ENCODE results near the gene EFL1. TPM values are rescaled to one million over a fixed set of nuclear protein-coding genes. Genes with fewer than 3 reads are reported as not detected.

EFL1 gene
- total RNA-seq, 2 experiments from 2014 or later: 7.1 to 7.8 TPM

DNA sequence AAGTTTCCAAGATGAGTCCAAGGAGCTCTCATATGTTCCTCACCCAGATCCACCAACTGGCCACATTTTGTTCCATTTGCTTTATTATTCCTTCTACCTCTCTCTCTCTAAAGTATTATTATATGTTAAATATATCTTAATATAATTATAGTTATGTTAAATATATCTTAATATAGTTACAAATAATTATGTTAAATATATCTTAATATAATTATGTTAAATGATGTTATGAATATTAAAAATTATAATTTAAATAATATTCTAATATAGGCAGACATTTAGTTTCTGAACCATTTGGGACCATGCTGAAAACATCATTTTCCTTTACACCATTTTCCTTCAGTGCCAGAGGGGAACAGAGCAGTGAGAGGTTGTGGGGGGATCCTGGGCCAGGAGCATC, 166.7 kb downstream of the EFL1 start:
- H3K36me3 ChIP-seq (ENCODE audit: insufficient read depth, low read length): no peaks in the 10 kb centered on the region
- Mint-ChIP-seq H3K27me3 (peaks cover 3% of the 10 kb centered on the region), H3K4me3 (no peak overlapping the region), H3K27ac (no peak overlapping the region), H3K9me3 (no peaks in the 10 kb centered on the region), H3K4me1 (ENCODE audit: low read depth) (no peaks in the 10 kb centered on the region), H3K36me3 (ENCODE audit: low read depth) (no peaks in the 10 kb centered on the region)
- H3K4me1 ChIP-seq (ENCODE audit: insufficient read depth, low read length): no peaks in the 10 kb centered on the region
- CTCF ChIA-PET: no interaction called here
- ATAC-seq (ENCODE audit: poor library complexity): no peak
- no peaks in the 10 kb centered on the region for H3K9me3 ChIP-seq (ENCODE audit: control insufficient read depth in 1 of 2, insufficient read depth in 1 of 2, low read length in 2 of 2)
- TF ChIP-seq, protein P1, sequence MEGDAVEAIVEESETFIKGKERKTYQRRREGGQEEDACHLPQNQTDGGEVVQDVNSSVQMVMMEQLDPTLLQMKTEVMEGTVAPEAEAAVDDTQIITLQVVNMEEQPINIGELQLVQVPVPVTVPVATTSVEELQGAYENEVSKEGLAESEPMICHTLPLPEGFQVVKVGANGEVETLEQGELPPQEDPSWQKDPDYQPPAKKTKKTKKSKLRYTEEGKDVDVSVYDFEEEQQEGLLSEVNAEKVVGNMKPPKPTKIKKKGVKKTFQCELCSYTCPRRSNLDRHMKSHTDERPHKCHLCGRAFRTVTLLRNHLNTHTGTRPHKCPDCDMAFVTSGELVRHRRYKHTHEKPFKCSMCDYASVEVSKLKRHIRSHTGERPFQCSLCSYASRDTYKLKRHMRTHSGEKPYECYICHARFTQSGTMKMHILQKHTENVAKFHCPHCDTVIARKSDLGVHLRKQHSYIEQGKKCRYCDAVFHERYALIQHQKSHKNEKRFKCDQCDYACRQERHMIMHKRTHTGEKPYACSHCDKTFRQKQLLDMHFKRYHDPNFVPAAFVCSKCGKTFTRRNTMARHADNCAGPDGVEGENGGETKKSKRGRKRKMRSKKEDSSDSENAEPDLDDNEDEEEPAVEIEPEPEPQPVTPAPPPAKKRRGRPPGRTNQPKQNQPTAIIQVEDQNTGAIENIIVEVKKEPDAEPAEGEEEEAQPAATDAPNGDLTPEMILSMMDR (IDR thresholded peaks at IDR 0.05): no peak
- DNase-seq: no peak
- no peak overlapping the region for H3K27ac ChIP-seq (ENCODE audit: low read depth in 1 of 2, low read length in 2 of 2)
- H3K27me3 ChIP-seq (ENCODE audit: control insufficient read depth in 1 of 2, insufficient read depth in 2 of 2, low read length in 2 of 2): no peaks in the 10 kb centered on the region
- intact Hi-C loops (cut with DNase I, micrococcal nuclease): no loop called here
- POLR2A ChIA-PET: no interaction called here
- H3K4me3 ChIP-seq (ENCODE audit: low read length): no peak overlapping the region

DNA sequence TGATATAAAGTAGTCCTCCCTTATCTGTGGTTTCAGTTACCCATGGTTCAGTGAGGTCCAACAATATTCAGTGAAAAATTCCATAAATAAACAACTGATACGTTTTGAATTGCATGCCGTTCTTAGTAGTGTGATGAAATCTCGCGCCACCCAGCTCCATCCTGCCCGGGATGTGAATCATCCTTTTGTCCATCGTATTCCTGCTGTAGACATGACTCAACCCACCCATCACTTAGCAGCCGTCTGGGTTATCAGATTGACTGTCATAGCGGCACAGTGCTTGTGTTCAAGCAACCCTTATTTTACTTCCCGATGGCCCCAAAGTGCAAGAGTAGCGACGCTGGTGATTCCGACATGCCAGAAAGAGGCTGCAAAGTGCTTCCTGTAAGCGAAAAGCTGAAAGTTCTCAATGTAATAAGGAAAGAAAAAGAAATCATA, 168.7 kb downstream of the EFL1 start:
- Histone ChIP-seq H3K27ac (ENCODE audit: low read depth in 1 of 2, low read length in 2 of 2) (no peak overlapping the region), H3K4me3 (ENCODE audit: low read length) (no peak overlapping the region), H3K27me3 (ENCODE audit: control insufficient read depth in 1 of 2, insufficient read depth in 2 of 2, low read length in 2 of 2) (no peaks in the 10 kb centered on the region), H3K36me3 (ENCODE audit: insufficient read depth, low read length) (no peaks in the 10 kb centered on the region), H3K9me3 (ENCODE audit: control insufficient read depth in 1 of 2, insufficient read depth in 1 of 2, low read length in 2 of 2) (no peaks in the 10 kb centered on the region), H3K4me1 (ENCODE audit: insufficient read depth, low read length) (no peaks in the 10 kb centered on the region)
- H3K4me1 Mint-ChIP-seq (ENCODE audit: low read depth): no peaks in the 10 kb centered on the region
- ChIA-PET CTCF (no interaction called here), POLR2A (no interaction called here)
- intact Hi-C loops (cut with DNase I, micrococcal nuclease): no loop called here
- no peaks in the 10 kb centered on the region for H3K9me3 Mint-ChIP-seq
- no peaks in the 10 kb centered on the region for H3K27me3 Mint-ChIP-seq
- H3K27ac Mint-ChIP-seq: no peak overlapping the region
- no peak overlapping the region for H3K4me3 Mint-ChIP-seq
- ATAC-seq (ENCODE audit: poor library complexity) (no peak), DNase-seq (no peak)
- TF ChIP-seq, protein P1 (IDR thresholded peaks at IDR 0.05): no peak
- no peaks in the 10 kb centered on the region for H3K36me3 Mint-ChIP-seq (ENCODE audit: low read depth)

DNA sequence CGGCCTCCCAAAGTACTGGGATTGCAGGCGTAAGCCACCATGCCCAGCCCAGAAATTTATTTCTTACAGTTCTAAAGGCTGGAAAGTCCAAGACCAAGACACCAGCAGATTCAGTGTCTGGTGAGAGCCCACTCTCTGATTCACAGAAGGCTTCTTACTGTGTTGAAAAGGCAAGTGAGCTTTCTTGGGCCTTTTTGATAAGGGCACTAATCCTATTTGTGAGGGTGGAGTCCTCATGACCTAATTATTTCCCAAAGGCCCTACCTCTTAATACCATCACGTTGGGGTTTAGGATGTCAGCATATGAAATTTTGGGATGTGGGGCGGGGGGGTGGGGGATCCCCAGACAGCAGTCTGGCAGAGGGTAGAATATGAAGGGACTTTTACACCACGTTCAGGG, 169.2 kb downstream of the EFL1 start:
- ATAC-seq (ENCODE audit: poor library complexity): no peak
- H3K36me3 ChIP-seq (ENCODE audit: insufficient read depth, low read length): no peaks in the 10 kb centered on the region
- Mint-ChIP-seq H3K9me3 (no peaks in the 10 kb centered on the region), H3K36me3 (ENCODE audit: low read depth) (no peaks in the 10 kb centered on the region), H3K27me3 (no peaks in the 10 kb centered on the region), H3K27ac (no peak overlapping the region), H3K4me3 (no peak overlapping the region), H3K4me1 (ENCODE audit: low read depth) (no peaks in the 10 kb centered on the region)
- TF ChIP-seq, protein P1 (IDR thresholded peaks at IDR 0.05): no peak
- CTCF ChIA-PET: no interaction called here
- no peak overlapping the region for H3K4me3 ChIP-seq (ENCODE audit: low read length)
- intact Hi-C loops (cut with DNase I, micrococcal nuclease): no loop called here
- POLR2A ChIA-PET: no interaction called here
- no peaks in the 10 kb centered on the region for H3K4me1 ChIP-seq (ENCODE audit: insufficient read depth, low read length)
- no peak for DNase-seq
- H3K27ac ChIP-seq (ENCODE audit: low read depth in 1 of 2, low read length in 2 of 2): no peak overlapping the region
- H3K9me3 ChIP-seq (ENCODE audit: control insufficient read depth in 1 of 2, insufficient read depth in 1 of 2, low read length in 2 of 2): no peaks in the 10 kb centered on the region
- no peaks in the 10 kb centered on the region for H3K27me3 ChIP-seq (ENCODE audit: control insufficient read depth in 1 of 2, insufficient read depth in 2 of 2, low read length in 2 of 2)
